Activated naive CD4-positive, alpha-beta T cell treated with anti-CD3 and anti-CD28 coated beads, Interleukin-2, amount 50 U/mL, for 24 hours (primary cell): Measurements from ENCODE around the gene NDST4.

Experiments used
- H3K27ac Mint-ChIP-seq: one replicate; pipeline ENCODE4 v1.8.0; 2021; ENCODE audit warnings: mild to moderate bottlenecking, mixed read lengths
- H3K27me3 Mint-ChIP-seq: one replicate; pipeline ENCODE4 v1.8.0; 2021; ENCODE audit warnings: mixed read lengths
- H3K36me3 Mint-ChIP-seq: one replicate; pipeline ENCODE4 v1.8.0; 2021; ENCODE audit warnings: mixed read lengths
- H3K4me1 Mint-ChIP-seq: one replicate; pipeline ENCODE4 v1.8.0; 2021; ENCODE audit warnings: mixed read lengths
- H3K4me3 Mint-ChIP-seq: one replicate; pipeline ENCODE4 v1.8.0; 2021; ENCODE audit warnings: mild to moderate bottlenecking, mixed read lengths
- H3K9me3 Mint-ChIP-seq: one replicate; pipeline ENCODE4 v1.8.0; 2021; ENCODE audit warnings: mixed read lengths

Gene NDST4

DNA sequence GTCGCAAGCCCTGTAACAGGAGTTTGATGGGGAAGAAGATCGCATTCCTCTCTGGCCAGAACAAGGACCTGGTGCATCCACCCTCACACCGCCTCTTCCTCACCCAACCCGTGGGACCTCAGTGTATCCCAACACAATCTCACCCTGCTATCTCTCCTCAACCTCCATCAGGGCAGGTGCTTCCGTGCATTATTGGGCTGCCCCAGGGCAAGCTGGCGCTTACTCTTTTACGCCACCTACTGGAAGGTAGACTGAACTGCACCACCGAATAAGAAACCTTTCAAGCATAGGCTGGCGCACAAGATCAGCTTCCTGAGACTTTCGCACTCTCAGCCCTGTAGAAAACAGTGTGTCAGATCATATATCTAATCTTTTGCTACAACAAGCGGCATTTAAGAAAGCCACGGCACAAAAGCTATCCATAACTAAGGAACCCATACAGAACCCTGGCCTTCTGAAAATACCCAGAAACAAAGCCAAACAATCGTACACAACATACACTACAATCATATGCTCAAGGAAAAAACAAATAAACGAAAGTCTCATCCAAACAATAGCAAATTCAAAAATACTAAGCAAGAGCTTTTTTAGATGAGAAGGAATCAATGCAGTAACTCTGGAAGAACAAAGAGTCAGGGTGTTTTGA lies 305.5 kb downstream of the NDST4 start:
- Mint-ChIP-seq H3K4me1 (no peaks in the 10 kb centered on the region), H3K9me3 (no peaks in the 10 kb centered on the region), H3K27ac (peak overlapping the region; percentile 14), H3K36me3 (no peaks in the 10 kb centered on the region), H3K27me3 (peaks cover 4% of the 10 kb centered on the region), H3K4me3 (no peak overlapping the region)

DNA sequence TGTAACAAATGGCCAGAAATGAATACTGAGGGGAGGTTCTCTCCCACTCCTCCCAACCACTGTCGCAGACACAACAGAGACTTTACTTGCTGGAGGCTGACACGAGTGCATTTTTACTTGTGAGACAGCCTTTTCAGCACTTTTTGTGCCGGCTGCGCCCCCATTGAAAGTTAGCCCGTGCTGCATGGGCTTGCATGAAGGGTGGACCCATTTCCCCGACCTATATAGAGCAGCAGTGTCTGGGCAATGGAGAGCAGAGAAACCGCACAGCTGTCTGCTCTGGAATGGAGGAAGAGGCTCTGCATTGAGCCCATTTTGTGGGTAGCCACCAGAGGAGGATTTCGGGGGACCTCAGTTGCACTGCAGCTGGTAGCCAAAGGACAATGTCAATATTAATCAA lies 306.1 kb downstream of the NDST4 start:
- H3K36me3 Mint-ChIP-seq, result no peaks in the 10 kb centered on the region
- peaks cover 4% of the 10 kb centered on the region for H3K27me3 Mint-ChIP-seq
- no peak overlapping the region for H3K27ac Mint-ChIP-seq
- H3K9me3 Mint-ChIP-seq, result no peaks in the 10 kb centered on the region
- H3K4me1 Mint-ChIP-seq, result no peaks in the 10 kb centered on the region
- no peak overlapping the region for H3K4me3 Mint-ChIP-seq

DNA sequence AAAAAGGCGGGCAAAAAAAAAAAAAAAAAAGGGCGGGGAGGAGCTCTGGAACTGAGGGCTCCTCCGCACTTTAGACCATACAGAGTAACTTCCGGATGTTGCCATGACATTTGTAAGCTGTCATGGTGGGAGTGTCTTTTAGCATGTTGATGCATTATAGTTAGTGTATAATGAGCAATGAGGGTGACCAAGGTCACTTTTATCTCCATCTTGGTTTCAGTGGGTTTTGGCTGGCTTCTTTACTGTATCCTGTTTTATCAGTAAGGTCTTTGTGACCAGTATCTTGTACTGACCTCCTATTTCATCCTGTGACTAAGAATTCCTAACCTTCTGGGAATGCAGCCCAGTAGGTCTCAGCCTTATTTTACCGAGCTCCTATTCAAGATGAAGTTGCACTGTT lies 321.4 kb downstream of the NDST4 start:
- H3K27me3 Mint-ChIP-seq, result no peaks in the 10 kb centered on the region
- H3K4me1 Mint-ChIP-seq, result no peaks in the 10 kb centered on the region
- H3K4me3 Mint-ChIP-seq, result no peak overlapping the region

DNA sequence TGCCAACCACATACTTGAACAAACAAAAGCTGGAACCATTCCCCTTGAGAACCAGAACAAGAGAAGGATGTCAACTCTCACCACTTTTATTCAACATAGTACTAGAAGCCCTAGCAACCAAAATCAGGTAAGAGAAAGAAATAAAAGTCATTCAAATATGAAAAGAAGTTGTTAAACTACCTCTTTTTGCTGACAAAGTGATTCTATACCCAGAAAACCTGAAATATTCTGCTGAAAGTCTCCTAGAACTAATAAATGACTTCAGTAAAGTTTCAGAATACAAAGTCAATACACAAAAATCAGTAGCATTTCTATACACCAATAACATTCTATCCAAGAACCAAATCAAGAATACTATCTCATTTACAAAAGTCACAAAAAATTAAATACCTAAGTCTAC lies 327.9 kb downstream of the NDST4 start:
- H3K36me3 Mint-ChIP-seq, result no peaks in the 10 kb centered on the region
- no peak overlapping the region for H3K27ac Mint-ChIP-seq
- H3K4me3 Mint-ChIP-seq, result no peak overlapping the region
- no peaks in the 10 kb centered on the region for H3K4me1 Mint-ChIP-seq
- peaks cover 5% of the 10 kb centered on the region for H3K27me3 Mint-ChIP-seq
- H3K9me3 Mint-ChIP-seq, result no peaks in the 10 kb centered on the region

More for the DNA sequence above, 321.4 kb downstream of the NDST4 start:
- Mint-ChIP-seq H3K36me3 (no peaks in the 10 kb centered on the region), H3K27ac (no peak overlapping the region), H3K9me3 (no peaks in the 10 kb centered on the region)

DNA sequence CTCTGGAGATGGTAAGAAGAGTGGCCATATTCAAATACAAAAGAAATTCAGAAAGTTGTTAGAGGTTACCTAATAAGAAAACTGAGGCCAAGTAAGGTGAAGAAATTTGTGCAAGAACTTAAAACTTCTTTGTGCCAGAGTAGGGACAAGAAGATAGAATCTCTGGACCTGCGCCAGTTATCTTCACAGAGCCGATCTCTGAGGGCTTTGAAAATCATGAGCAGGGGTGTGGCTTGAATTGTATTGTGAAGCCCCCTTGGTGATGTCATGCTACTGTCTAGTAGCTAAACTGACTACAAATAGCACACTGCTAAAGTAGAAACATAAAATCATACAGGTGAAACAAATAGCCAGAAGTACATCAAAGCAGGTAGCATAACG lies 330.2 kb downstream of the NDST4 start:
- Mint-ChIP-seq H3K4me3 (no peak overlapping the region), H3K9me3 (no peaks in the 10 kb centered on the region), H3K36me3 (no peaks in the 10 kb centered on the region), H3K27ac (no peak overlapping the region), H3K4me1 (no peaks in the 10 kb centered on the region), H3K27me3 (peaks cover 5% of the 10 kb centered on the region)

DNA sequence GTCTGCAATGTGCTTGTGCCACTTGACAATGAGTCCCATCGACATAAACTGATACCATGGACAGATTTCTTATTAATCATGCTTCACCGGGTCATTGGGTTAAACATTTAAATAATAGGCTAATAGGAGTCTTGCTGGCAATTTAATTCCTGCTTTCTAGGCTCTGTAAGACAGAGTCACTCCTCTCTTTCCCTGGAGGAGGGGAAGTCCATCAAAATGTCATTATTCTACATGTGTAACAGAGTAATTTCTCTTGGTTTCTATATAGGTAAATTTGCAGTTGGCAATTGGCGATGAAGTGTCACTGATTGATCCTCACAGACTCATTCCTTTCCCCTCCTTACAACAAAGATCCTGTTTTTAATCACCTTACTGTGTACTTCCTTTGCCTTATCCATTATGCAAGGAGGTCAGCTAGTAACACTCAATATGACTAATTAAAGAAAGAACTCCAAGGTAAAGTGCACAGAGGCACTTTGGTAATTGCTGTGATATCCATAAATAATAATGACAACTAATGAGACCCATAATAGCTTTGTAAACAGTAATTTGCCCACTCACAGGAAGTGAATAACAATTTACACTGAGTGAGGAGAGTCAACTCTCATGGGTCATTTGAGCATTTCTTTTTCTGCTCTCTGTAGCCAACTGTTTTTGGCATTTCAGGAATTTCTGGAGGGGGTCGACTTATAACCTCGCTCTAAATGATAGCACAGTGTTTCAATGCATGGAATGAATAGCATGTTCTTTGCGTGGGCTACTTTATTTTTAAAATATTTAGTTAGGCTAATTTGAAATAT lies 330.8 kb downstream of the NDST4 start:
- Mint-ChIP-seq H3K36me3 (no peaks in the 10 kb centered on the region), H3K4me3 (no peak overlapping the region), H3K27me3 (peaks cover 5% of the 10 kb centered on the region), H3K9me3 (no peaks in the 10 kb centered on the region), H3K27ac (no peak overlapping the region), H3K4me1 (no peaks in the 10 kb centered on the region)

DNA sequence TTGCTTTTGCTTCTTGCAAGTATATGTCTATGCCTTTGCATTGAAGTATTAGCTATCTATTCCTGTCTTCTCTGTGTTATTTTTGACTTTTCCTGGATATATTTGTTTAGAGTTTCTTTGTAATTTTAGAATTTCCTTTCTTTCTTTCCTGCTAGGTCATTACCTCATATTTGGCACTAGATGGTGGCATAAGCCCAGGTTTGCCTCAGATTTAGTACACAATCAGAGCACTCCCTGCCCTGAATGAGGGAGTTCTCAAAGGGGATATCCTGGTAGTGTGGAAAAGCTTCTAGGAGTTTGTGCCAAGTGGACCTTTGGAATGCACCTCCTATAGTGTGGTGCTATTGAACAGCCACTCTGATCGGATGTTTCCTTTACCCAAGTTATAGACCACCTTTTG lies 333.2 kb downstream of the NDST4 start:
- Mint-ChIP-seq H3K27me3 (peaks cover 5% of the 10 kb centered on the region), H3K4me3 (no peak overlapping the region), H3K4me1 (no peaks in the 10 kb centered on the region), H3K27ac (no peak overlapping the region), H3K9me3 (no peaks in the 10 kb centered on the region), H3K36me3 (no peaks in the 10 kb centered on the region)
